T follicular helper cell (primary cell): ENCODE results near the gene SUFU.

Source experiments
- DNase-seq: peaks from one replicate; pipeline ENCODE4 v3.0.0-alpha.2; 2020; ENCODE audit warnings: low read depth

SUFU gene

GRCh38 chr10:102635377-102635776 is 131.6 kb downstream of the SUFU start:
- DNase-seq, result no peak

GRCh38 chr10:102639537-102639936 is 135.8 kb downstream of the SUFU start:
- no peak for DNase-seq

GRCh38 chr10:102641402-102641801 is 137.6 kb downstream of the SUFU start:
- no peak for DNase-seq

GRCh38 chr10:102641880-102642735 is 138.3 kb downstream of the SUFU start:
- peak; percentile 96 for DNase-seq

GRCh38 chr10:102642736-102643335 is 139.1 kb downstream of the SUFU start:
- DNase-seq, result peak; percentile 40

GRCh38 chr10:102643336-102644065 is 139.7 kb downstream of the SUFU start:
- DNase-seq, result no peak

GRCh38 chr10:102644066-102644645 is 140.4 kb downstream of the SUFU start, which contains the start of gene TRIM8:
TSS of gene TRIM8 (plus strand) at chr10:102644479. CDS start at chr10:102644618, 139 bp downstream.
- DNase-seq, result no peak

GRCh38 chr10:102644646-102645387 is 141.0 kb downstream of the SUFU start:
- peak; percentile 75 for DNase-seq

GRCh38 chr10:102645388-102645740 is 141.6 kb downstream of the SUFU start:
- peak; percentile 34 for DNase-seq

- DNase-seq, result peak; percentile 65
Observed at GRCh38 chr10:102645741-102646609, 142.2 kb downstream of the SUFU start.

- peak; percentile 35 for DNase-seq
Observed at GRCh38 chr10:102646610-102647442, 143.1 kb downstream of the SUFU start.

GRCh38 chr10:102647443-102648268 is 143.9 kb downstream of the SUFU start:
- DNase-seq, result no peak

- no peak for DNase-seq
Observed at GRCh38 chr10:102648269-102648888, 144.6 kb downstream of the SUFU start.

- DNase-seq, result no peak
Observed at GRCh38 chr10:102648889-102649796, 145.4 kb downstream of the SUFU start.

- no peak for DNase-seq
Observed at GRCh38 chr10:102649797-102650654, 146.3 kb downstream of the SUFU start.
